Liver (tissue), 9 donors: ENCODE data around the gene PEX3. TPM values are rescaled to one million over a fixed set of nuclear protein-coding genes. Genes with fewer than 3 reads are reported as not detected.

Source experiments
- DNase-seq: peaks from one replicate; pipeline ENCODE4 v3.0.0-alpha.2; 2017; ENCODE audit warnings: low spot score
- H3K27ac ChIP-seq, 2 donors: one replicate each; pipeline ENCODE4 v1.7.0; 2013; ENCODE audit warnings: inconsistent platforms in 2 of 2, low read length in 2 of 2, control low read depth in 1 of 2, low read depth in 1 of 2, mild to moderate bottlenecking in 1 of 2
- H3K27me3 ChIP-seq, 4 donors: one replicate each; pipeline versions ENCODE4 v1.6.1 to v1.7.0; 2013; ENCODE audit warnings: low read length in 3 of 4, inconsistent platforms in 1 of 4, mild to moderate bottlenecking in 1 of 4, moderate library complexity in 1 of 4; ENCODE audit not compliant: control insufficient read depth in 4 of 4, insufficient read depth in 4 of 4
- H3K36me3 ChIP-seq, 4 donors: one replicate each; pipeline versions ENCODE4 v1.6.1 to v1.7.0; 2013; ENCODE audit warnings: low read length in 3 of 4, mild to moderate bottlenecking in 3 of 4, low read depth in 1 of 4, moderate library complexity in 1 of 4; ENCODE audit not compliant: control insufficient read depth in 4 of 4, insufficient read depth in 3 of 4
- H3K4me1 ChIP-seq, 4 donors: one replicate each; pipeline versions ENCODE4 v1.6.1 to v1.7.0; 2013; ENCODE audit warnings: low read length in 3 of 4, mild to moderate bottlenecking in 3 of 4, moderate library complexity in 1 of 4; ENCODE audit not compliant: control insufficient read depth in 4 of 4, insufficient read depth in 4 of 4
- H3K4me3 ChIP-seq, 3 donors: one replicate each; pipeline versions ENCODE4 v1.6.1 to v1.7.0; 2013; ENCODE audit warnings: low read length in 3 of 3, control low read depth in 1 of 3, low read depth in 1 of 3, mild to moderate bottlenecking in 1 of 3
- H3K9ac ChIP-seq, 2 donors: one replicate each; pipeline ENCODE4 v1.7.0; 2013; ENCODE audit warnings: low read length in 2 of 2, mild to moderate bottlenecking in 2 of 2, moderate library complexity in 2 of 2, control low read depth in 1 of 2, low read depth in 1 of 2
- H3K9me3 ChIP-seq, 4 donors: one replicate each; pipeline versions ENCODE4 v1.6.1 to v1.7.0; 2013; ENCODE audit warnings: low read length in 3 of 4; ENCODE audit not compliant: control insufficient read depth in 4 of 4
- EGR1 ChIP-seq, 2 donors: IDR thresholded peaks; 2 replicates each; pipeline ENCODE4 v1.6.1; 2016 to 2018; ENCODE audit warnings: antibody characterized with exemption in 2 of 2, low read depth in 2 of 2
- FOXA1 ChIP-seq: IDR thresholded peaks from 2 replicates; pipeline ENCODE4 v1.6.1; 2016; ENCODE audit warnings: antibody characterized with exemption
- FOXA2 ChIP-seq: IDR thresholded peaks from 2 replicates; pipeline ENCODE4 v1.6.1; 2016; ENCODE audit warnings: antibody characterized with exemption
- GABPA ChIP-seq, 2 donors: IDR thresholded peaks in 1 of 2; conservative IDR thresholded peaks in 1 of 2; 2 replicates each; pipeline ENCODE4 v1.6.1; 2016; ENCODE audit warnings: antibody characterized with exemption in 2 of 2, mild to moderate bottlenecking in 1 of 2, moderate library complexity in 1 of 2
- HNF4A ChIP-seq, 2 donors: conservative IDR thresholded peaks; 2 replicates each; pipeline ENCODE4 v1.6.1; 2016; ENCODE audit warnings: antibody characterized with exemption in 2 of 2, mild to moderate bottlenecking in 2 of 2
- HNF4G ChIP-seq: IDR thresholded peaks from 2 replicates; pipeline ENCODE4 v1.6.1; 2016; ENCODE audit warnings: antibody characterized with exemption
- JUND ChIP-seq, 2 donors: IDR thresholded peaks; 2 replicates each; pipeline ENCODE4 v1.6.1; 2016; ENCODE audit warnings: antibody characterized with exemption in 2 of 2
- NR2F2 ChIP-seq: IDR thresholded peaks from 2 replicates; pipeline ENCODE4 v1.6.1; 2016; ENCODE audit warnings: antibody characterized with exemption
- RAD21 ChIP-seq, 2 donors: IDR thresholded peaks; 2 replicates each; pipeline ENCODE4 v1.6.1; 2016; ENCODE audit warnings: antibody characterized with exemption in 2 of 2, mild to moderate bottlenecking in 2 of 2
- RXRA ChIP-seq, 2 donors: IDR thresholded peaks; 2 replicates each; pipeline ENCODE4 v1.6.1; 2017 to 2018; ENCODE audit warnings: antibody characterized with exemption in 2 of 2, mild to moderate bottlenecking in 1 of 2
- SP1 ChIP-seq: IDR thresholded peaks from 2 replicates; pipeline ENCODE4 v1.6.1; 2018; ENCODE audit warnings: antibody characterized with exemption, mild to moderate bottlenecking
- TAF1 ChIP-seq: conservative IDR thresholded peaks from 2 replicates; pipeline ENCODE4 v1.6.1; 2016; ENCODE audit warnings: antibody characterized with exemption, mild to moderate bottlenecking
- YY1 ChIP-seq: IDR thresholded peaks from 2 replicates; pipeline ENCODE4 v1.6.1; 2016; ENCODE audit warnings: antibody characterized with exemption, mild to moderate bottlenecking
- polyA plus RNA-seq, 2 donors: library from polyadenylated mRNA; stranded (reverse) in 1 of 2; unstranded in 1 of 2; fragments of 200-250 nt in 1 of 2; fragments of >200 nt in 1 of 2; fragmentation: Nextera tagmentation in 1 of 2; extraction: Ambion mirVana in 1 of 2; gene quantifications; one replicate each; pipeline versions ENCODE4 v1.2.1 to v1.2.3, GENCODE V29; 2013 to 2015
- total RNA-seq, 2 donors: library from RNA; depleted of rRNA; stranded (reverse); fragments of >200 nt; gene quantifications; one replicate each; pipeline ENCODE4 v1.2.3, GENCODE V29; 2014
- TF ChIP-seq, protein P1 (sequence below): IDR thresholded peaks from 2 replicates; pipeline ENCODE4 v1.6.1; 2016; ENCODE audit warnings: antibody characterized with exemption
- TF ChIP-seq, protein P2 (sequence below): IDR thresholded peaks from 2 replicates; pipeline ENCODE4 v1.6.1; 2016; ENCODE audit warnings: antibody characterized with exemption, mild to moderate bottlenecking
- TF ChIP-seq, protein P3 (sequence below): IDR thresholded peaks from 2 replicates; pipeline ENCODE4 v1.6.1; 2016; ENCODE audit warnings: antibody characterized with exemption
- TF ChIP-seq, protein P4 (sequence below): fragments of 150-350 bp; IDR thresholded peaks from 2 replicates; pipeline ENCODE4 v1.5.1; 2017; ENCODE audit warnings: improper control_type of control experiment, low read depth, low read length; ENCODE audit not compliant: missing input control
- TF ChIP-seq, protein P5 (sequence below): IDR thresholded peaks from 2 replicates; pipeline ENCODE4 v1.6.1; 2016; ENCODE audit warnings: antibody characterized with exemption
- donor health status: healthy.
- donor health status: healthy.
- donor health status: healthy.
- donor health status: healthy.
- donor health status: healthy.

Gene PEX3
- total and polyA plus RNA-seq, 4 donors, result 12.7 to 27.2 (median 15.2) TPM

DNA sequence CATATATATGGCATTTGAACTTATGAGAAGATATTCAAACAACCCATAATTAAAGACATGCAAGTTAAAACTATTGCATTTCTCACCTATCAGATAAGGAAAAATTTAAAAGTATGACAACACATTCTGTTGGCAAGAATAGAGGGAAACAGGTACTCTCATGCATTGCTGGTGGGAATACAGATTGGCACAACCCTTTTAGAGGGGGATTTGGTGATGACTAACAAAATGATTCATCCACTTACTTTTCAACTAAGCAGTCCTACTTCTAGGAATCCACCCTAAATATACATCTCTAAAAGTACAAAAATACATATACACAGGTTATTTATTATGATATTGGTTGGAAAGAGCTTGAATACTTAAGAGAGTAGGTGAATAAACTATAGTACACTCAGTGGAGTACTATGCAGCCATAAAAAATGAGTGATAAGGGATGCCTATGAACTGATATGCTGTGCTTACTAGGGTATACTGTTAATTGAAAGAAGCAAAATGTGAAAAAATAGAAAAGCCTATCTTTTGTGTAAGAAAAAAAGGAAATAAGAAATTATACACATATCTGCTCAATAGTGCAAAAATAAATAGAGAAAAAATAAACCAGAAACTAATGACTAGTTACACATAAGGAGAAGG lies 42.3 kb upstream of the PEX3 start:
- Histone ChIP-seq H3K9ac (no peak overlapping the region), H3K4me1 (peaks cover 0 to 7% (median 1%) of the 10 kb centered on the region in 4 donors), H3K4me3 (no peak overlapping the region), H3K27ac (no peak overlapping the region), H3K27me3 (no peaks in the 10 kb centered on the region), H3K9me3 (no peaks in the 10 kb centered on the region), H3K36me3 (no peaks in the 10 kb centered on the region)
- TF ChIP-seq FOXA1, result no peak
- TF ChIP-seq, protein P1, sequence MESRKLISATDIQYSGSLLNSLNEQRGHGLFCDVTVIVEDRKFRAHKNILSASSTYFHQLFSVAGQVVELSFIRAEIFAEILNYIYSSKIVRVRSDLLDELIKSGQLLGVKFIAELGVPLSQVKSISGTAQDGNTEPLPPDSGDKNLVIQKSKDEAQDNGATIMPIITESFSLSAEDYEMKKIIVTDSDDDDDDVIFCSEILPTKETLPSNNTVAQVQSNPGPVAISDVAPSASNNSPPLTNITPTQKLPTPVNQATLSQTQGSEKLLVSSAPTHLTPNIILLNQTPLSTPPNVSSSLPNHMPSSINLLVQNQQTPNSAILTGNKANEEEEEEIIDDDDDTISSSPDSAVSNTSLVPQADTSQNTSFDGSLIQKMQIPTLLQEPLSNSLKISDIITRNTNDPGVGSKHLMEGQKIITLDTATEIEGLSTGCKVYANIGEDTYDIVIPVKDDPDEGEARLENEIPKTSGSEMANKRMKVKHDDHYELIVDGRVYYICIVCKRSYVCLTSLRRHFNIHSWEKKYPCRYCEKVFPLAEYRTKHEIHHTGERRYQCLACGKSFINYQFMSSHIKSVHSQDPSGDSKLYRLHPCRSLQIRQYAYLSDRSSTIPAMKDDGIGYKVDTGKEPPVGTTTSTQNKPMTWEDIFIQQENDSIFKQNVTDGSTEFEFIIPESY, result no peak
- TF ChIP-seq TAF1, result no peak
- TF ChIP-seq GABPA (IDR thresholded peaks at IDR 0.05 in 1 of 2, conservative IDR thresholded peaks at IDR 0.05 in 1 of 2), result no peak
- TF ChIP-seq RAD21 (IDR thresholded peaks at IDR 0.05), result no peak
- TF ChIP-seq NR2F2, result no peak
- no peak for TF ChIP-seq EGR1 (IDR thresholded peaks at IDR 0.05; ENCODE audit: low read depth in 2 of 2)
- TF ChIP-seq YY1, result no peak
- TF ChIP-seq SP1, result no peak
- DNase-seq, result no peak

DNA sequence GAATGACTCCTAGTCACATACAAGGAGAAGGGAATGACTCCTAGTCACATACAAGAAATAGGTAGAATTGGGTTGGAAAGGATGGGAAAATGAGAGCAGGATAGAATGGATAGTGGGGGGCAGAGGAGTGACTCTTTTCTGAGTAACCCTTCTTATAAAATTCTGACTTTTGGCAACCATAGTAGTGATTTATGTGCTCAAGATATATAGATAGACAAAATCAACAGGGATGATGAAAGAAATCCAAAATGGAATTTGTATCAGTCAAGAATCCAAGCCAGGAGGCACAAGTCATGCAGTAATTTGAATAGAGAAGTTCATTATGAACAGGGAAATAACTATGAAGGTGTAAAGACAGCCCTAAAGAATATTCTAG lies 41.8 kb upstream of the PEX3 start:
- TF ChIP-seq SP1, result no peak
- TF ChIP-seq, protein P1, result no peak
- TF ChIP-seq FOXA1, result no peak
- TF ChIP-seq, protein P2, sequence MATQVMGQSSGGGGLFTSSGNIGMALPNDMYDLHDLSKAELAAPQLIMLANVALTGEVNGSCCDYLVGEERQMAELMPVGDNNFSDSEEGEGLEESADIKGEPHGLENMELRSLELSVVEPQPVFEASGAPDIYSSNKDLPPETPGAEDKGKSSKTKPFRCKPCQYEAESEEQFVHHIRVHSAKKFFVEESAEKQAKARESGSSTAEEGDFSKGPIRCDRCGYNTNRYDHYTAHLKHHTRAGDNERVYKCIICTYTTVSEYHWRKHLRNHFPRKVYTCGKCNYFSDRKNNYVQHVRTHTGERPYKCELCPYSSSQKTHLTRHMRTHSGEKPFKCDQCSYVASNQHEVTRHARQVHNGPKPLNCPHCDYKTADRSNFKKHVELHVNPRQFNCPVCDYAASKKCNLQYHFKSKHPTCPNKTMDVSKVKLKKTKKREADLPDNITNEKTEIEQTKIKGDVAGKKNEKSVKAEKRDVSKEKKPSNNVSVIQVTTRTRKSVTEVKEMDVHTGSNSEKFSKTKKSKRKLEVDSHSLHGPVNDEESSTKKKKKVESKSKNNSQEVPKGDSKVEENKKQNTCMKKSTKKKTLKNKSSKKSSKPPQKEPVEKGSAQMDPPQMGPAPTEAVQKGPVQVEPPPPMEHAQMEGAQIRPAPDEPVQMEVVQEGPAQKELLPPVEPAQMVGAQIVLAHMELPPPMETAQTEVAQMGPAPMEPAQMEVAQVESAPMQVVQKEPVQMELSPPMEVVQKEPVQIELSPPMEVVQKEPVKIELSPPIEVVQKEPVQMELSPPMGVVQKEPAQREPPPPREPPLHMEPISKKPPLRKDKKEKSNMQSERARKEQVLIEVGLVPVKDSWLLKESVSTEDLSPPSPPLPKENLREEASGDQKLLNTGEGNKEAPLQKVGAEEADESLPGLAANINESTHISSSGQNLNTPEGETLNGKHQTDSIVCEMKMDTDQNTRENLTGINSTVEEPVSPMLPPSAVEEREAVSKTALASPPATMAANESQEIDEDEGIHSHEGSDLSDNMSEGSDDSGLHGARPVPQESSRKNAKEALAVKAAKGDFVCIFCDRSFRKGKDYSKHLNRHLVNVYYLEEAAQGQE, result no peak
- TF ChIP-seq GABPA (IDR thresholded peaks at IDR 0.05 in 1 of 2, conservative IDR thresholded peaks at IDR 0.05 in 1 of 2), result no peak
- TF ChIP-seq, protein P3, sequence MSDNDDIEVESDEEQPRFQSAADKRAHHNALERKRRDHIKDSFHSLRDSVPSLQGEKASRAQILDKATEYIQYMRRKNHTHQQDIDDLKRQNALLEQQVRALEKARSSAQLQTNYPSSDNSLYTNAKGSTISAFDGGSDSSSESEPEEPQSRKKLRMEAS, result no peak
- no peak for TF ChIP-seq RXRA (IDR thresholded peaks at IDR 0.05)
- TF ChIP-seq, protein P4, sequence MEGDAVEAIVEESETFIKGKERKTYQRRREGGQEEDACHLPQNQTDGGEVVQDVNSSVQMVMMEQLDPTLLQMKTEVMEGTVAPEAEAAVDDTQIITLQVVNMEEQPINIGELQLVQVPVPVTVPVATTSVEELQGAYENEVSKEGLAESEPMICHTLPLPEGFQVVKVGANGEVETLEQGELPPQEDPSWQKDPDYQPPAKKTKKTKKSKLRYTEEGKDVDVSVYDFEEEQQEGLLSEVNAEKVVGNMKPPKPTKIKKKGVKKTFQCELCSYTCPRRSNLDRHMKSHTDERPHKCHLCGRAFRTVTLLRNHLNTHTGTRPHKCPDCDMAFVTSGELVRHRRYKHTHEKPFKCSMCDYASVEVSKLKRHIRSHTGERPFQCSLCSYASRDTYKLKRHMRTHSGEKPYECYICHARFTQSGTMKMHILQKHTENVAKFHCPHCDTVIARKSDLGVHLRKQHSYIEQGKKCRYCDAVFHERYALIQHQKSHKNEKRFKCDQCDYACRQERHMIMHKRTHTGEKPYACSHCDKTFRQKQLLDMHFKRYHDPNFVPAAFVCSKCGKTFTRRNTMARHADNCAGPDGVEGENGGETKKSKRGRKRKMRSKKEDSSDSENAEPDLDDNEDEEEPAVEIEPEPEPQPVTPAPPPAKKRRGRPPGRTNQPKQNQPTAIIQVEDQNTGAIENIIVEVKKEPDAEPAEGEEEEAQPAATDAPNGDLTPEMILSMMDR, result no peak
- TF ChIP-seq, protein P5, sequence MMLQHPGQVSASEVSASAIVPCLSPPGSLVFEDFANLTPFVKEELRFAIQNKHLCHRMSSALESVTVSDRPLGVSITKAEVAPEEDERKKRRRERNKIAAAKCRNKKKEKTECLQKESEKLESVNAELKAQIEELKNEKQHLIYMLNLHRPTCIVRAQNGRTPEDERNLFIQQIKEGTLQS, result no peak
- TF ChIP-seq YY1, result no peak
- no peak for TF ChIP-seq HNF4A (conservative IDR thresholded peaks at IDR 0.05)
- TF ChIP-seq EGR1 (IDR thresholded peaks at IDR 0.05; ENCODE audit: low read depth in 2 of 2), result no peak
- TF ChIP-seq RAD21 (IDR thresholded peaks at IDR 0.05), result no peak
- TF ChIP-seq JUND (IDR thresholded peaks at IDR 0.05), result no peak
- no peak for TF ChIP-seq TAF1
- no peak for TF ChIP-seq NR2F2
- TF ChIP-seq FOXA2, result no peak
- TF ChIP-seq HNF4G, result no peak
- no peaks in the 10 kb centered on the region for H3K27me3 ChIP-seq
- H3K27ac ChIP-seq, result no peak overlapping the region
- H3K4me3 ChIP-seq, result no peak overlapping the region
- H3K9me3 ChIP-seq, result no peaks in the 10 kb centered on the region
- no peak overlapping the region for H3K9ac ChIP-seq
- H3K4me1 ChIP-seq, result peaks cover 0 to 7% (median 1%) of the 10 kb centered on the region in 4 donors
- no peaks in the 10 kb centered on the region for H3K36me3 ChIP-seq
- DNase-seq, result no peak
